Endothelial cell (in vitro differentiated cells): ENCODE data around the gene DDX59. TPM values are rescaled to one million over a fixed set of nuclear protein-coding genes. Genes with fewer than 3 reads are reported as not detected.

Source experiments
- DNase-seq: peaks from one replicate; pipeline ENCODE4 v3.0.0; 2021; ENCODE audit warnings: low spot score
- H3K27ac Mint-ChIP-seq: one replicate; pipeline ENCODE4 v1.8.0; 2021; ENCODE audit warnings: mixed read lengths, inconsistent platforms; ENCODE audit not compliant: unreplicated experiment
- H3K27me3 Mint-ChIP-seq: one replicate; pipeline ENCODE4 v1.8.0; 2021; ENCODE audit warnings: mild to moderate bottlenecking, moderate library complexity, mixed read lengths, inconsistent platforms; ENCODE audit not compliant: unreplicated experiment
- H3K36me3 Mint-ChIP-seq: one replicate; pipeline ENCODE4 v1.8.0; 2021; ENCODE audit warnings: mild to moderate bottlenecking, low read depth, mixed read lengths, inconsistent platforms; ENCODE audit not compliant: unreplicated experiment
- H3K4me1 Mint-ChIP-seq: one replicate; pipeline ENCODE4 v1.8.0; 2021; ENCODE audit warnings: mild to moderate bottlenecking, mixed read lengths, inconsistent platforms; ENCODE audit not compliant: unreplicated experiment
- H3K4me3 Mint-ChIP-seq: one replicate; pipeline ENCODE4 v1.8.0; 2021; ENCODE audit warnings: mild to moderate bottlenecking, mixed read lengths, inconsistent platforms; ENCODE audit not compliant: unreplicated experiment
- H3K9me3 Mint-ChIP-seq: one replicate; pipeline ENCODE4 v1.8.0; 2021; ENCODE audit warnings: mixed read lengths, inconsistent platforms; ENCODE audit not compliant: unreplicated experiment
- total RNA-seq: library from RNA; stranded (reverse); fragmentation: NEBNext Ultra II Directional; extraction: Animal tissue kit (Norgen Biotek cat#: 25700); gene quantifications from one replicate; pipeline ENCODE4 v1.2.1, GENCODE V29; 2021; ENCODE audit not compliant: unreplicated experiment
- TF ChIP-seq, protein P1 (sequence below): fragments of 200-600 bp; sonication (generic); IDR thresholded peaks from one replicate; pipeline ENCODE4 v1.5.0; 2021; ENCODE audit warnings: antibody characterized with exemption; ENCODE audit not compliant: unreplicated experiment

Gene DDX59
- total RNA-seq, 1 donor from 2014 or later, result 20.1 TPM

GRCh38 chr1:200708161-200708560 is 38.5 kb upstream of the DDX59 start:
- TF ChIP-seq, protein P1, sequence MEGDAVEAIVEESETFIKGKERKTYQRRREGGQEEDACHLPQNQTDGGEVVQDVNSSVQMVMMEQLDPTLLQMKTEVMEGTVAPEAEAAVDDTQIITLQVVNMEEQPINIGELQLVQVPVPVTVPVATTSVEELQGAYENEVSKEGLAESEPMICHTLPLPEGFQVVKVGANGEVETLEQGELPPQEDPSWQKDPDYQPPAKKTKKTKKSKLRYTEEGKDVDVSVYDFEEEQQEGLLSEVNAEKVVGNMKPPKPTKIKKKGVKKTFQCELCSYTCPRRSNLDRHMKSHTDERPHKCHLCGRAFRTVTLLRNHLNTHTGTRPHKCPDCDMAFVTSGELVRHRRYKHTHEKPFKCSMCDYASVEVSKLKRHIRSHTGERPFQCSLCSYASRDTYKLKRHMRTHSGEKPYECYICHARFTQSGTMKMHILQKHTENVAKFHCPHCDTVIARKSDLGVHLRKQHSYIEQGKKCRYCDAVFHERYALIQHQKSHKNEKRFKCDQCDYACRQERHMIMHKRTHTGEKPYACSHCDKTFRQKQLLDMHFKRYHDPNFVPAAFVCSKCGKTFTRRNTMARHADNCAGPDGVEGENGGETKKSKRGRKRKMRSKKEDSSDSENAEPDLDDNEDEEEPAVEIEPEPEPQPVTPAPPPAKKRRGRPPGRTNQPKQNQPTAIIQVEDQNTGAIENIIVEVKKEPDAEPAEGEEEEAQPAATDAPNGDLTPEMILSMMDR, result no peak
- no peaks in the 10 kb centered on the region for H3K9me3 Mint-ChIP-seq
- H3K36me3 Mint-ChIP-seq, result no peaks in the 10 kb centered on the region
- no peak for DNase-seq
- H3K27me3 Mint-ChIP-seq, result peaks cover 2% of the 10 kb centered on the region
- H3K27ac Mint-ChIP-seq, result no peak overlapping the region
- H3K4me1 Mint-ChIP-seq, result peaks cover 7% of the 10 kb centered on the region
- no peak overlapping the region for H3K4me3 Mint-ChIP-seq

- no peaks in the 10 kb centered on the region for H3K36me3 Mint-ChIP-seq
- H3K4me3 Mint-ChIP-seq, result no peak overlapping the region
- no peak for DNase-seq
- peaks cover 2% of the 10 kb centered on the region for H3K27me3 Mint-ChIP-seq
- H3K4me1 Mint-ChIP-seq, result peaks cover 7% of the 10 kb centered on the region
- H3K27ac Mint-ChIP-seq, result no peak overlapping the region
- H3K9me3 Mint-ChIP-seq, result no peaks in the 10 kb centered on the region
- TF ChIP-seq, protein P1, result no peak
Measured at GRCh38 chr1:200707116-200707515, 37.4 kb upstream of the DDX59 start.

GRCh38 chr1:200706111-200706814 is 36.6 kb upstream of the DDX59 start:
- Mint-ChIP-seq H3K4me1 (peaks cover 7% of the 10 kb centered on the region), H3K36me3 (no peaks in the 10 kb centered on the region), H3K9me3 (no peaks in the 10 kb centered on the region), H3K4me3 (no peak overlapping the region), H3K27ac (no peak overlapping the region), H3K27me3 (peaks cover 2% of the 10 kb centered on the region)
- no peak for DNase-seq
- TF ChIP-seq, protein P1, result no peak

DNA sequence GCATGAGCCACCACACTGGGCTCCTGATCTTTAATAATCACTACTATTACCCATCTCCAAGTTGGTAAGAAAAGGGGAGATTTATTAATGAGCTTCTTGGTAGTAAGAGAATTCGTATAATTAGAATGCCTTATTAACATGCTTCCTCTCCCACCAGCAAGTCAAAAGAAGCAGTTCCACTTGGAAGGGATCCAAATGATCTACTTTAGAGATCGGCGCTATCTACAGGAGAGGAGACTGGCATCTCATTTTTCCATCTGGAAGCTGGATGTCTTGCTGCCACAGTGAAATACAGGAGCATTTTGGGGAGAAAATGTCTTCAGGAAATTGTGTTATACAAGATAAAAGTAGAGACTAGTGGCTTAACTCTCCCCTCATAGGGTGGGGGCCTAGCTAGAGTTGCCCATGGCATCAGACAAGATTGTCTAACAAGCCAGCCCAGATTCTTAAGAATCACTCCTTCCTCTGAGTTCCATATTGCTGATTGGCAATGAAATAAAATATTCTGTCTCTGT is 35.3 kb upstream of the DDX59 start:
- Mint-ChIP-seq H3K36me3 (no peaks in the 10 kb centered on the region), H3K27me3 (peaks cover 2% of the 10 kb centered on the region), H3K9me3 (no peaks in the 10 kb centered on the region), H3K4me1 (peaks cover 4% of the 10 kb centered on the region), H3K27ac (no peak overlapping the region), H3K4me3 (no peak overlapping the region)
- no peak for DNase-seq
- TF ChIP-seq, protein P1, result no peak

DNA sequence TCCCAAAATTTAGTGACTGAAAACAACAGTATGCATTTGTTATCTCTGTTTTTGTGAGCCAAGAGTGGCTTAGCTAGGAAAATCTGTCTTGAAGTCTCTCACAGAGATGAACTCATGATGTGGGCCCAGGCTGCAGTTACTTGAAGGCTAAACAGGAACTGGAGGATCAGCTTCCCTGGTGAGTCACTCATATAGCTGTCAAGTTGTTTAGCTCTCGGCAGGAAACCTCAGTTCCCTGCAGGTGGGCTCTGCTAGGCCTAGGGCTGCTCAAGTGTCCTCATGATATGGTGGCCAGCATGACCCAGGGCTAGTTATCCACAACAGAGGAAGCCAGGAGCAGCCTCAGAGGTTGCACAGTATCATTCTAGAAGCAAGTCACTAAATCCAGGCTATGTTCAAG is 30.2 kb upstream of the DDX59 start:
- Mint-ChIP-seq H3K4me1 (no peaks in the 10 kb centered on the region), H3K27ac (no peak overlapping the region), H3K9me3 (no peaks in the 10 kb centered on the region), H3K36me3 (no peaks in the 10 kb centered on the region), H3K4me3 (no peak overlapping the region), H3K27me3 (peaks cover 1% of the 10 kb centered on the region)
- no peak for DNase-seq
- TF ChIP-seq, protein P1, result no peak
